ENCODE results near the gene PGM5. TPM values are rescaled to one million over a fixed set of nuclear protein-coding genes. Genes with fewer than 3 reads are reported as not detected.

Gene PGM5
- total RNA-seq, 2 donors from 2014 or later = 6.5 to 6.9 TPM

- H3K4me3 ChIP-seq = no peak overlapping the region
- no peak for TF ChIP-seq POLR2A (IDR thresholded peaks at IDR 0.05)
- TF ChIP-seq, protein P1, sequence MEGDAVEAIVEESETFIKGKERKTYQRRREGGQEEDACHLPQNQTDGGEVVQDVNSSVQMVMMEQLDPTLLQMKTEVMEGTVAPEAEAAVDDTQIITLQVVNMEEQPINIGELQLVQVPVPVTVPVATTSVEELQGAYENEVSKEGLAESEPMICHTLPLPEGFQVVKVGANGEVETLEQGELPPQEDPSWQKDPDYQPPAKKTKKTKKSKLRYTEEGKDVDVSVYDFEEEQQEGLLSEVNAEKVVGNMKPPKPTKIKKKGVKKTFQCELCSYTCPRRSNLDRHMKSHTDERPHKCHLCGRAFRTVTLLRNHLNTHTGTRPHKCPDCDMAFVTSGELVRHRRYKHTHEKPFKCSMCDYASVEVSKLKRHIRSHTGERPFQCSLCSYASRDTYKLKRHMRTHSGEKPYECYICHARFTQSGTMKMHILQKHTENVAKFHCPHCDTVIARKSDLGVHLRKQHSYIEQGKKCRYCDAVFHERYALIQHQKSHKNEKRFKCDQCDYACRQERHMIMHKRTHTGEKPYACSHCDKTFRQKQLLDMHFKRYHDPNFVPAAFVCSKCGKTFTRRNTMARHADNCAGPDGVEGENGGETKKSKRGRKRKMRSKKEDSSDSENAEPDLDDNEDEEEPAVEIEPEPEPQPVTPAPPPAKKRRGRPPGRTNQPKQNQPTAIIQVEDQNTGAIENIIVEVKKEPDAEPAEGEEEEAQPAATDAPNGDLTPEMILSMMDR (IDR thresholded peaks at IDR 0.05) = no peak
- no peak for DNase-seq
- intact Hi-C loops (cut with DNase I) = no loop called here
- H3K27me3 ChIP-seq = no peaks in the 10 kb centered on the region
- no peaks in the 10 kb centered on the region for H3K4me1 ChIP-seq
- no peak overlapping the region for H3K27ac ChIP-seq
- ATAC-seq = no peak
- H3K9me3 ChIP-seq = no peaks in the 10 kb centered on the region
- WGBS, 2 donors = 91 to 96% methylated on average over 5 of the region's 5 CpGs
- no peaks in the 10 kb centered on the region for H3K36me3 ChIP-seq (replicated peaks in 1 of 2; ENCODE audit: insufficient read depth in 1 of 2, low read depth in 2 of 2)
Observed at GRCh38 chr9:68470634-68471033, 114.2 kb downstream of the PGM5 start.

DNA sequence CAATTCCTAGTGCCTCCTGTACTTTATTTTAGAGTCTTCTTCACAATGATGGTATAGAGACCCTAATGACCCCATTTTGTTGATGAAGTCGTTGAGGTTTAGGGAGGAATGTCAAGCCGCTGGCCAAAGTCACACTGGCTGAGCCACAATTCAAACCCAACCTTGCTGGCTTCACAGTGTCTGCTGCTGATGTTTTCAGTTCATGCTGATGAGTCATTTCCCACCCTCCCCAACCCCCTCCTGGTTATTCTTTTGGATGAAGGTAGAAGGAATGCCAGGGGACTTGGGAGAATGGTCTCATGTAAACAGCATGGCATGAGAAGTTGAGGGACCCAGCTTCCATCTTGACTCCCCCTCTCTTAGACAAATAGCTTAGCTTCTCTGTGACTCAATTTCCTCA lies 115.7 kb downstream of the PGM5 start:
- intact Hi-C loops (cut with DNase I) = no loop called here
- WGBS, 2 donors = 84 to 86% methylated on average over 2 of the region's 2 CpGs
- Histone ChIP-seq H3K27me3 (no peaks in the 10 kb centered on the region), H3K36me3 (replicated peaks in 1 of 2; ENCODE audit: insufficient read depth in 1 of 2, low read depth in 2 of 2) (no peaks in the 10 kb centered on the region), H3K9me3 (no peaks in the 10 kb centered on the region), H3K27ac (no peak overlapping the region), H3K4me1 (no peaks in the 10 kb centered on the region), H3K4me3 (no peak overlapping the region)
- DNase-seq (no peak), ATAC-seq (no peak)
- TF ChIP-seq, protein P1 (IDR thresholded peaks at IDR 0.05) = no peak
- no peak for TF ChIP-seq POLR2A (IDR thresholded peaks at IDR 0.05)

DNA sequence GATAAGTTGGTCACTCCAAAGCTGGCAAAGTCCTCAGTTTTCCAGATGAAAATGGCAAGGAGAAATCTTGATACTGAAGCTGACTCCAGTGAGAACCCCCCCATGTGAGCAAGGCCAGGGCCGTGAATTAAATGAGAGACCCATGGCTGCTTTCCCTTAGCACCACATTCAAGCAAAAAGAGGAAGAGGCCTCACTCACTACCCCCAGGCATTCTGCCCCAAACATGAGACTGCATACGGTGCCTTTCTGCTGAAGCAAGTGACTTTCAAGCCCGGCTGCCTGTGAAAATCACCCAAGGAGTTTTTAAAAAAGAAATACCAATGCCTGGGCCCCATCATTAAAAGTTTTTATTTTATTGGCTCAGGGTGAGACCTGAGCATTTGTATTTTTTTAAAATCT lies 117.4 kb downstream of the PGM5 start:
- Histone ChIP-seq H3K36me3 (replicated peaks in 1 of 2; ENCODE audit: insufficient read depth in 1 of 2, low read depth in 2 of 2) (no peaks in the 10 kb centered on the region), H3K27ac (no peak overlapping the region), H3K4me3 (no peak overlapping the region), H3K9me3 (no peaks in the 10 kb centered on the region), H3K27me3 (no peaks in the 10 kb centered on the region), H3K4me1 (no peaks in the 10 kb centered on the region)
- no peak for TF ChIP-seq POLR2A (IDR thresholded peaks at IDR 0.05)
- TF ChIP-seq, protein P1 (IDR thresholded peaks at IDR 0.05) = no peak
- intact Hi-C loops (cut with DNase I) = no loop called here
- 51 to 77% methylated on average over 3 of the region's 3 CpGs for WGBS, 2 donors
- DNase-seq = no peak
- ATAC-seq = no peak

- H3K27ac ChIP-seq = no peak overlapping the region
- DNase-seq = no peak
- WGBS, 2 donors = 29 to 50% methylated on average over 1 of the region's 1 CpG
- intact Hi-C loops (cut with DNase I) = no loop called here
- no peak for ATAC-seq
- H3K27me3 ChIP-seq = no peaks in the 10 kb centered on the region
- H3K4me1 ChIP-seq = no peaks in the 10 kb centered on the region
- no peak overlapping the region for H3K4me3 ChIP-seq
- no peak for TF ChIP-seq POLR2A (IDR thresholded peaks at IDR 0.05)
- TF ChIP-seq, protein P1 (IDR thresholded peaks at IDR 0.05) = no peak
- no peaks in the 10 kb centered on the region for H3K36me3 ChIP-seq (replicated peaks in 1 of 2; ENCODE audit: insufficient read depth in 1 of 2, low read depth in 2 of 2)
- no peaks in the 10 kb centered on the region for H3K9me3 ChIP-seq
Observed at GRCh38 chr9:68476422-68476821, 120.0 kb downstream of the PGM5 start.

DNA sequence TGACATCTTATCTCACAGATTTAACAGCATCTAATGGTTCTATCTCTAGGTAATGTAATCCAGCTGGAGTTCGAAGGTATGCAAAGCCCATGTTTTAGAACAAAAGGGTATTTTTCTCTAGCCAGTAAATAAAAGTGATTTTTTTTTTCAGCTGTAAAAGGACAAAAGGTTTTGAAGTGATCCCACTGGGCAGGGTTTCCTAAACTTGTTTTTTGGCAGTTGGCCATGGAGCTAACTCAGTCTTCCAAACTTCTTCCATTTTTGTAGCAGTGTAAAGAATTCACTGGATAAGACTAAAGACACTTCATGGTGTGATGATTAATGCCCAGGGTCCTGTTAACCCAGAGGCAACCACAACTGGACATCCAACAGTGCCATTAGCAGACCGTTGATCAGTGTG lies 120.4 kb downstream of the PGM5 start:
- no peak for ATAC-seq
- no peak overlapping the region for H3K4me3 ChIP-seq

More for the DNA sequence above, 120.4 kb downstream of the PGM5 start:
- Histone ChIP-seq H3K27me3 (no peaks in the 10 kb centered on the region), H3K36me3 (replicated peaks in 1 of 2; ENCODE audit: insufficient read depth in 1 of 2, low read depth in 2 of 2) (no peaks in the 10 kb centered on the region), H3K4me1 (no peaks in the 10 kb centered on the region), H3K27ac (no peak overlapping the region), H3K9me3 (no peaks in the 10 kb centered on the region)
- intact Hi-C loops (cut with DNase I) = no loop called here
- TF ChIP-seq, protein P1 (IDR thresholded peaks at IDR 0.05) = no peak
- WGBS, 2 donors = 44 to 50% methylated on average over 2 of the region's 2 CpGs
- DNase-seq = no peak
